Motor neuron (in vitro differentiated cells): ENCODE results near the gene STN1. TPM values are rescaled to one million over a fixed set of nuclear protein-coding genes. Genes with fewer than 3 reads are reported as not detected.

Experiments
- ATAC-seq, 8 experiments: fragments of 200-7000 bp; cut with Tn5 transposase; replicated peaks in 6 of 8; 2 replicates each; pipeline ENCODE4 v1.8.0; 2021; ENCODE audit warnings: mild to moderate bottlenecking in 8 of 8, moderate library complexity in 8 of 8
- H3K27ac ChIP-seq, 2 donors: fragments of 250-450 bp; sonication (Bioruptor Pico); 2 replicates each; pipeline ENCODE4 v1.9.0; 2021; ENCODE audit warnings: antibody characterized with exemption in 2 of 2, mild to moderate bottlenecking in 2 of 2, moderate library complexity in 1 of 2
- H3K4me1 ChIP-seq, 2 donors: fragments of 250-450 bp; sonication (Bioruptor Pico); replicated peaks in 1 of 2; 2 replicates each; pipeline ENCODE4 v1.6.1; 2021; ENCODE audit warnings: antibody characterized with exemption in 2 of 2, mild to moderate bottlenecking in 2 of 2, moderate library complexity in 1 of 2
- H3K4me3 ChIP-seq, 5 donors: fragments of 250-450 bp; sonication (Bioruptor Pico); 2 replicates each; pipeline ENCODE4 v1.9.0; 2021; ENCODE audit warnings: antibody characterized with exemption in 5 of 5, mild to moderate bottlenecking in 5 of 5, moderate library complexity in 4 of 5
- WGBS, 10 experiments: fragments of 450-650 bp; shearing (Covaris generic); methylation state at CpG; one replicate each; pipeline ENCODE4 v1.0.0; 2022; 5-methylcytosine and 5-hydroxymethylcytosine counted together
- in situ Hi-C, 9 experiments: fragments of 400-800 bp; cut with MboI; loops; one replicate each; pipeline ENCODE4 v1.15.0; 2021; ENCODE audit warnings: low sequenced_read_pairs in 9 of 9, low pct_unique_long_range_greater_than_20kb in 2 of 9; ENCODE audit not compliant: unreplicated experiment in 9 of 9
- total RNA-seq, 8 experiments: library from RNA; unstranded; fragments of 300-600 nt; gene quantifications; 2 replicates each; pipeline versions ENCODE4 v1.2.3 to v1.2.4, GENCODE V29; 2022

Gene STN1
- total RNA-seq, 8 experiments from 2014 or later: 13.6 to 81.2 (median 24.7) TPM

- WGBS, 10 experiments: 47 to 95% (median 71%) methylated on average over 2 to 10 of the region's 20 CpGs; no CpG with 5 or more reads in 1 of the 10 experiments
- in situ Hi-C loops: no loop called here
- ATAC-seq: peak in 4 of 8 experiments; percentile 9 to 65 (median 36)
- Histone ChIP-seq H3K4me1 (peaks cover 15 to 38% of the 10 kb centered on the region in 2 donors), H3K4me3 (no peak overlapping the region), H3K27ac (no peak overlapping the region)
Observed at GRCh38 chr10:103835096-103836050, 82.6 kb downstream of the STN1 start.

- H3K4me1 ChIP-seq: peaks cover 8 to 30% of the 10 kb centered on the region in 2 donors
- WGBS, 10 experiments: 0 to 100% (median 74%) methylated on average over 1 to 5 of the region's 5 CpGs; no CpG with 5 or more reads in 2 of the 10 experiments
- H3K4me3 ChIP-seq: no peak overlapping the region
- H3K27ac ChIP-seq: no peak overlapping the region
- no peak for ATAC-seq
- in situ Hi-C loops: no loop called here
Observed at GRCh38 chr10:103834436-103835095, 83.4 kb downstream of the STN1 start.

- Histone ChIP-seq H3K4me3 (no peak overlapping the region), H3K27ac (no peak overlapping the region), H3K4me1 (peaks cover 8 to 23% of the 10 kb centered on the region in 2 donors)
- ATAC-seq: peak in 2 of 8 experiments; percentile 43 to 52
- in situ Hi-C loops: no loop called here
- 17 to 80% (median 49%) methylated on average over 1 to 3 of the region's 5 CpGs; no CpG with 5 or more reads in 4 of the 10 experiments for WGBS, 10 experiments
Observed at GRCh38 chr10:103833731-103834365, 84.1 kb downstream of the STN1 start.

- ATAC-seq: no peak
- Histone ChIP-seq H3K4me3 (no peak overlapping the region), H3K27ac (no peak overlapping the region), H3K4me1 (peaks cover 8 to 22% of the 10 kb centered on the region in 2 donors)
- 87 to 100% (median 100%) methylated on average over 1 to 2 of the region's 2 CpGs; no CpG with 5 or more reads in 1 of the 10 experiments for WGBS, 10 experiments
- in situ Hi-C loops: no loop called here
Observed at GRCh38 chr10:103832806-103833205, 85.2 kb downstream of the STN1 start.

Other genes starting within 250 kb of the STN1 start
- gene SH3PXD2A, start 62.6 kb downstream of the STN1 start, total RNA-seq: 10 to 100 TPM in 6 of 8 experiments, 1 to 10 TPM in 2; 7.8 to 34.3 (median 12.8) TPM
- 10 to 100 TPM; 15.1 to 82.9 (median 28.8) TPM for gene SLK, start 49.0 kb upstream of the STN1 start, total RNA-seq
- 1 to 10 TPM in 3 of 8 experiments, under 1 TPM in 5; 0.38 to 4.9 (median 0.74) TPM for gene COL17A1, start 167.7 kb upstream of the STN1 start, total RNA-seq
- gene SFR1, start 204.0 kb upstream of the STN1 start, total RNA-seq: 10 to 100 TPM in 3 of 8 experiments, 1 to 10 TPM in 5; 7.4 to 45.4 (median 9.5) TPM